ENCODE results near the gene STARD5.
"Not testable (repeated sequence)": the region's sequence is repeated elsewhere in the genome, so short reads cannot be mapped to it uniquely, and the experiment has no call there.

Gene STARD5

GRCh38 chr15:81331600-81331999 lies 7.7 kb upstream of the STARD5 start:
- TF ChIP-seq MAX (IDR thresholded peaks at IDR 0.05; ENCODE audit: low read depth, low read length): no peak
- no peak for TF ChIP-seq CTCF (IDR thresholded peaks at IDR 0.05; ENCODE audit: low read depth, low read length)
- no peak for TF ChIP-seq MYC (IDR thresholded peaks at IDR 0.05; ENCODE audit: low read depth, low read length)
- TF ChIP-seq POLR2A (IDR thresholded peaks at IDR 0.05; ENCODE audit: extremely low read depth, insufficient read length): no peak

GRCh38 chr15:81331141-81331540 lies 7.2 kb upstream of the STARD5 start:
- H3K4me3 ChIP-seq (ENCODE audit: low read depth, low read length); DNase-seq (ENCODE audit: low read depth): not testable (repeated sequence)

More at GRCh38 chr15:81331600-81331999, 7.7 kb upstream of the STARD5 start:
- DNase-seq (ENCODE audit: low read depth): no peak
- no peak overlapping the region for H3K4me3 ChIP-seq (ENCODE audit: low read depth, low read length)

GRCh38 chr15:81330366-81331090 lies 6.6 kb upstream of the STARD5 start:
- H3K4me3 ChIP-seq (ENCODE audit: low read depth, low read length): no peak overlapping the region
- DNase-seq (ENCODE audit: low read depth): no peak
- TF ChIP-seq CTCF (IDR thresholded peaks at IDR 0.05; ENCODE audit: low read depth, low read length): no peak
- TF ChIP-seq MYC (IDR thresholded peaks at IDR 0.05; ENCODE audit: low read depth, low read length): no peak
- no peak for TF ChIP-seq POLR2A (IDR thresholded peaks at IDR 0.05; ENCODE audit: extremely low read depth, insufficient read length)
- TF ChIP-seq MAX (IDR thresholded peaks at IDR 0.05; ENCODE audit: low read depth, low read length): no peak

- H3K4me3 ChIP-seq (ENCODE audit: low read depth, low read length): no peak overlapping the region
- no peak for DNase-seq (ENCODE audit: low read depth)
- TF ChIP-seq CTCF (IDR thresholded peaks at IDR 0.05; ENCODE audit: low read depth, low read length) (no peak), POLR2A (IDR thresholded peaks at IDR 0.05; ENCODE audit: extremely low read depth, insufficient read length) (no peak), MYC (IDR thresholded peaks at IDR 0.05; ENCODE audit: low read depth, low read length) (no peak)
Observed at GRCh38 chr15:81329446-81329845, 5.5 kb upstream of the STARD5 start.

- DNase-seq (ENCODE audit: low read depth): no peak
- no peak overlapping the region for H3K4me3 ChIP-seq (ENCODE audit: low read depth, low read length)
- TF ChIP-seq POLR2A (IDR thresholded peaks at IDR 0.05; ENCODE audit: extremely low read depth, insufficient read length) (no peak), MYC (IDR thresholded peaks at IDR 0.05; ENCODE audit: low read depth, low read length) (no peak), CTCF (IDR thresholded peaks at IDR 0.05; ENCODE audit: low read depth, low read length) (no peak), MAX (IDR thresholded peaks at IDR 0.05; ENCODE audit: low read depth, low read length) (no peak)
Observed at GRCh38 chr15:81327516-81327915, 3.6 kb upstream of the STARD5 start.

GRCh38 chr15:81326466-81327212 lies 2.7 kb upstream of the STARD5 start:
- no peak overlapping the region for H3K4me3 ChIP-seq (ENCODE audit: low read depth, low read length)
- no peak for DNase-seq (ENCODE audit: low read depth)
- no peak for TF ChIP-seq MYC (IDR thresholded peaks at IDR 0.05; ENCODE audit: low read depth, low read length)
- TF ChIP-seq POLR2A (IDR thresholded peaks at IDR 0.05; ENCODE audit: extremely low read depth, insufficient read length): no peak
- TF ChIP-seq MAX (IDR thresholded peaks at IDR 0.05; ENCODE audit: low read depth, low read length): no peak
- TF ChIP-seq CTCF (IDR thresholded peaks at IDR 0.05; ENCODE audit: low read depth, low read length): no peak
